ENCODE measurements around the gene MINDY4. TPM values are rescaled to one million over a fixed set of nuclear protein-coding genes. Genes with fewer than 3 reads are reported as not detected.

The MINDY4 gene
- total and polyA plus RNA-seq, 10 of the 15 experiments (the other 5 are each of a cell fraction or from before 2014, with no cell fraction given): 0.10 to 0.90 (median 0.40) TPM

DNA sequence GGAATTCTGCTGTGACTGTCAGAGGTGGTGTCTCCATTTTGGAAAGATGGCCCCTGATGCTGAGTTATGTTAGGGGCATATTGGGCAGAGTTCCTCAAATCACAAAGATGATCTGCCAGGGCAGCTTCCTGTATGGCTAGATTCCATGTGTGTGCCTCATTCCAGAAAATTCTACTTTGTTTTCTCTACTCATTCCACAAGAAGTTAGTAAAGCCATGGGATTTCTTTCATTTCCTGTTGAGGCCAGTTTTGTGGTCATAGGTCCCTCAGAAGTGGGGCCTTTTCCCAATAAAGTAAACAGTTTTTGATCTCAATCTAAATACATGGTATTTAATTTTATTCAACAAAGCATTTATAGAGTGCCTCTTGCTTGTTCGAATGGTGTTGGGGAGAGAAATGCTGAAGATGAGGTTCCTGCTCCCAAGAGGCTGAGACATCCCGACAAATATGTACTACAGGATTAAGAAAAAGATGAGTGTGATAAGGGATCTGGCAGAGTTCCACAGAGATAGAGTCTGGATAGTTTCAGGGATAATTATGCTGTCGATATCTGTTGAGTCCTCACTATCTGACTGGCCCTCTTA, 33.0 kb downstream of the MINDY4 start:
- ChIA-PET SMC1A (ENCODE audit: uncharacterized antibody, unreplicated experiment) (interaction anchor here (1.4 kb wide), 1 partner anchor 12 kb away, joined by 4 read pairs; no protein-coding TSS in a partner anchor), RAD21 (ENCODE audit: unreplicated experiment) (interaction anchor here (1.0 kb wide), 1 partner anchor 318 kb away, joined by 3 read pairs; no protein-coding TSS in a partner anchor), POLR2A (no interaction called here), CTCF (interaction anchor here (5.2 kb wide), 1 partner anchor 318 kb away, joined by 35 read pairs; no protein-coding TSS in a partner anchor)
- BruUV-seq (replicated peaks): no TSS peak
- Histone ChIP-seq H3K4me3 (no peak overlapping the region), H3K79me2 (ENCODE audit: control insufficient read depth, insufficient read depth, low read length) (no peaks in the 10 kb centered on the region), H3K36me3 (ENCODE audit: control insufficient read depth in 2 of 2, insufficient read depth in 2 of 2, low read length in 1 of 2) (no peaks in the 10 kb centered on the region), H4K20me1 (ENCODE audit: control insufficient read depth, insufficient read depth) (no peaks in the 10 kb centered on the region), H3K27me3 (replicated peaks in 1 of 2; ENCODE audit: control insufficient read depth in 2 of 2, insufficient read depth in 2 of 2, low read length in 1 of 2) (no peaks in the 10 kb centered on the region), H3K9ac (ENCODE audit: control insufficient read depth, insufficient read depth, low read length) (no peak overlapping the region), H3K4me1 (ENCODE audit: control insufficient read depth, insufficient read depth, low read length) (peaks cover 13% of the 10 kb centered on the region), H2AFZ (ENCODE audit: control insufficient read depth, low read depth, low read length) (no peak overlapping the region), H3K9me3 (replicated peaks; ENCODE audit: control insufficient read depth, insufficient read depth, low read length) (no peaks in the 10 kb centered on the region), H3K27ac (ENCODE audit: control insufficient read depth, insufficient read depth) (no peak overlapping the region), H3K4me2 (ENCODE audit: control insufficient read depth, insufficient read depth) (no peak overlapping the region)
- in situ Hi-C loops (cut with MboI) (loop anchor here (5.0 kb wide), 2 partner anchors 173 to 318 kb away; no protein-coding TSS in a partner anchor), intact Hi-C loops (cut with micrococcal nuclease; ENCODE audit: unreplicated experiment) (no loop called here)
- FAIRE-seq (no peak), DNase-seq (ENCODE audit: low read depth, low spot score) (no peak), ATAC-seq (no peak)
- 89% methylated on average over 3 of the region's 3 CpGs for WGBS (ENCODE audit: insufficient coverage, insufficient replicate concordance, low lambda C conversion rate, missing lambda C conversion rate)
- TF ChIP-seq NFYA (IDR thresholded peaks at IDR 0.05; ENCODE audit: borderline replicate concordance, low read depth, low read length) (no peak), E2F4 (IDR thresholded peaks at IDR 0.05; ENCODE audit: low read depth, low read length) (no peak)

DNA sequence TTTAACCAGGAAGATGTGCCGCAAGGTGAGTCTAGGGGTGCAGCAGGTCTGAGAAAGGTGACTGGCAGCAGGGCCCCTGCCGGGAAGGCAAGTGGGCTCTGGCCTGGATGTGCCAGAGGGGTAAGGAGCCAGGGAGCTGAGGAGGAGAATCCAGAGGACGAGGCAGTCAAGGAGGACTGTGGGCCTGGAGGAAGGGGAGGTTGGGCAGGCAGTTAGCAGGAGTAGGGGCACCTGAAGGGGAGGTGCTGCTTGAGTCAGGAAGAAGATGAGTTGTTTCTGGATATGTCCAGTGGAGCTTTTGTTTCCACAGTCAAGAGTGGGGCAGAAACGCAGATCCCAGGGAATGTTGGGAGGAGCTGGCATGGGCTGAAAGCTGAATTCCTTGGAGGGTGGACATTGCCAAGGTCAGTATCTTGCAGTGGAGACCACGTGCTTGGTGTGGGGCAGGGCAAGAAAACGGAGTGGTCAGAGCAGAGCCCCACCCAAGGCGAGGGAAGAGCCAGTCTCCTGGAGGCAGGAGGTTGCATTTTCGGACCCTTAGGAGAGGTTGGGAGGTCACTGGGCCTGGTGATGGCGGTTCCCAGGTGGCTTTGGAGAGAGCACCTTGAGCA, 34.0 kb downstream of the MINDY4 start:
- H3K4me3 ChIP-seq: no peak overlapping the region
- SMC1A ChIA-PET (ENCODE audit: uncharacterized antibody, unreplicated experiment): interaction anchor here (1.3 kb wide), 2 partner anchors 169 to 318 kb away, joined by 4 to 6 read pairs; no protein-coding TSS in a partner anchor
- TF ChIP-seq IRF4 (IDR thresholded peaks at IDR 0.05; ENCODE audit: low read depth, low read length) (no peak), NRF1 (conservative IDR thresholded peaks at IDR 0.05; ENCODE audit: low read depth, low read length) (no peak), ASH2L (IDR thresholded peaks at IDR 0.05; ENCODE audit: borderline replicate concordance, low read depth) (no peak), YY1 (IDR thresholded peaks at IDR 0.05; ENCODE audit: low read depth, low read length) (no peak), CBX5 (IDR thresholded peaks at IDR 0.05; ENCODE audit: low read depth) (no peak), HSF1 (IDR thresholded peaks at IDR 0.05; ENCODE audit: low read depth, low read length) (no peak)
- CTCF ChIA-PET: interaction anchor here (0.6 to 5.2 kb wide), 2 partner anchors 277 to 317 kb away, joined by 3 to 35 read pairs; no protein-coding TSS in a partner anchor
- no peak overlapping the region for H2AFZ ChIP-seq (ENCODE audit: control insufficient read depth, low read depth, low read length)
- 60% methylated on average over 9 of the region's 9 CpGs for WGBS (ENCODE audit: insufficient coverage, insufficient replicate concordance, low lambda C conversion rate, missing lambda C conversion rate)
- FAIRE-seq (no peak), DNase-seq (ENCODE audit: low read depth, low spot score) (no peak), ATAC-seq (no peak)
- peaks cover 3% of the 10 kb centered on the region for H3K4me1 ChIP-seq (ENCODE audit: control insufficient read depth, insufficient read depth, low read length)
- H3K36me3 ChIP-seq (ENCODE audit: control insufficient read depth in 2 of 2, insufficient read depth in 2 of 2, low read length in 1 of 2): no peaks in the 10 kb centered on the region
- H4K20me1 ChIP-seq (ENCODE audit: control insufficient read depth, insufficient read depth): no peaks in the 10 kb centered on the region
- H3K9ac ChIP-seq (ENCODE audit: control insufficient read depth, insufficient read depth, low read length): no peak overlapping the region
- no peaks in the 10 kb centered on the region for H3K9me3 ChIP-seq (replicated peaks; ENCODE audit: control insufficient read depth, insufficient read depth, low read length)
- H3K27me3 ChIP-seq (replicated peaks in 1 of 2; ENCODE audit: control insufficient read depth in 2 of 2, insufficient read depth in 2 of 2, low read length in 1 of 2): no peaks in the 10 kb centered on the region
- intact Hi-C loops (cut with micrococcal nuclease; ENCODE audit: unreplicated experiment) (no loop called here), in situ Hi-C loops (cut with MboI) (no loop called here)
- BruUV-seq (replicated peaks): no TSS peak
- POLR2A ChIA-PET: no interaction called here
- RAD21 ChIA-PET (ENCODE audit: unreplicated experiment): no interaction called here
- no peak overlapping the region for H3K27ac ChIP-seq (ENCODE audit: control insufficient read depth, insufficient read depth)
- no peaks in the 10 kb centered on the region for H3K79me2 ChIP-seq (ENCODE audit: control insufficient read depth, insufficient read depth, low read length)
- H3K4me2 ChIP-seq (ENCODE audit: control insufficient read depth, insufficient read depth): no peak overlapping the region
